Stimulated activated CD4-positive, alpha-beta T cell treated with anti-CD3 and anti-CD28 coated beads, Interleukin-12 subunit alpha, Interleukin-12 subunit beta, amount 100 ng/mL, for 24 hours (primary cell): ENCODE measurements around the gene EFEMP2.
"Not testable (repeated sequence)": the region's sequence is repeated elsewhere in the genome, so short reads cannot be mapped to it uniquely, and the experiment has no call there.

Experiments
- DNase-seq, 2 experiments: peaks; one replicate each; pipeline ENCODE4 v3.0.0-alpha.2; 2020; ENCODE audit warnings: low read depth in 2 of 2

EFEMP2 gene

GRCh38 chr11:65900125-65900898 is 27.7 kb upstream of the EFEMP2 start, which contains the start of gene FOSL1:
FOSL1 (minus strand) TSS chr11:65900388; CDS start chr11:65900339, 49 bp downstream.
- DNase-seq, result peak; percentile 83 to 93

DNA sequence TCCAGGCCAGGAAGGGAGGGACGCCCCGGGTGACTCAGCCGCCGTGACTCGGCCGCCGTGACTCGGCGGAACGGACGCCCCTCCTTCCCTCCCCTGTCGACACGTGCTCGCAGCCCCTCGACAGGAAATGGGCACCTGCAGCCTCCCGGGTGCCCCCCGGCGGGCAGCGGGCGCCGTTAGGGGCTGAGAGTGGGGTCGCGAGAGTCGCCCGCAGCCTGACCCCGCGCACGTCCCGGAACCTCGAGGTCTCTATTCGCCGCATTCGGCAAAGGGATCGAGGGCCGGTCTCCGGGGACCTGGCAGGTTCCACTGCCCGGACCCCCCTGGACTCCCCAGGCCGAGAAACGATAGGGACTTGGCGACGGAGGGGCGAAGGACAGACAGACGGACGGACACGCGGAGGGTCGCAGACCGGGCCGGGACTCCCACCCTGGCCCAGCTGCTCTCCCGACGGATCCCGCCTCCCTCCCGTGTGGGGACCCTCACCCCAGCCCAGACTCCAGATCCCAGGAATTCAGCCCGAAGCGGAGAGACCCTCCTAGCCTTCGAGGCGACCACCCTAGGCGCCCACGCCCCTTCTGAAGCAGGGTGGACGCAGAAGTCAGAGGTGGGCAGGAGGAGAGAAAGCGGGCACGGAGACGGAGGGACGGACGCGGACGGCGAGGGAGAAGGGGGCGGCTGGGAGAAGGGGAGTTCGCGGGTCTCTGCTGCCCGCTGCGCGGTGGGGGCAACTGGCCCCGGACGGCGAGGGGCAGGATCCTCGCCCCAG is 26.9 kb upstream of the EFEMP2 start:
- DNase-seq, result peak; percentile 63 to 71

GRCh38 chr11:65898656-65899355 is 26.2 kb upstream of the EFEMP2 start:
- DNase-seq, result no peak

DNA sequence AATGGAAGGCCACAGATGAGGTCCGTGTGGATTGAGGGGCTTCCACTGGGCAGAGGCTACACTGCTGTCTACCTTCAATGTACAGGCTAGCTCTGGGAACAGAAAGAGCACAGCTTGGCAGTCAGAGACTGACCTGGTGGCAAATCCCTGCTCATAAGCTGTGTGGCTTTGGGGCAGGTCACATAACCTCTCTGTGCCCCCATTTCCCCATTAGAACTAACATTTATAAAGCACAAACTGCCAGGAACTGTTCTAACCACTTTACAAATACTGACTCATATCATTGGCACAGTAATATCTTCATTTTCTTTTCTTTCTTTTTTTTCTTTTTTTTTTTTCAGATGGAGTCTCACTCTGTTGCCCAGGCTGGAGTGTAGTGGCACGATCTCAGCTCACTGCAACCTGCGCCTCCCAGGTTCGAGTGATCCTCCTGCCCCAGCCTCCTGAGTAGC is 24.4 kb upstream of the EFEMP2 start:
- DNase-seq, result no peak

GRCh38 chr11:65896034-65896999 is 23.7 kb upstream of the EFEMP2 start:
- DNase-seq, result no peak

DNA sequence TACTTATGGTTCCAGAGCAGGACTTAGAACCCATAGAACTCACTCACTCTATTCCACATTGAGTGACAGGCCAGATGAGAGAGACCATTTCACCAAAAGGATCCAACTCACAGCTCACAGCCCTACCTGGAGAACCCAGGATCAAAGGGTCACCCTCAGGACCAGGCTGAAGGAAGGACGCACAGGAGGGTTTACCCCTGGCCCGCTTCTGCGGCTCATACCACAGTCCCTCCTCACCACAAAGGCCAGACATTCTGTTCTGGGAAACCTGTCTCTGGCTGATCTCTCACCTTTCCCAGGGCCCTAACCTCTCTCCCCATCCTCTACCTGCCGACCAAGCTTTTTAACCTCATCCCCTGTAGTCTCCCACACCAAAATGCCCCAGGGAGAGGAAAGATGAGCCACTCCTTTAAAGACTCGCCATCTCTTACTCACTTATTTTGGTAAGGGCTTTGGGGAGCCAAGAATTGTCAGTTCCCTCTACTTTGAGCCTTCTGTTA is 22.9 kb upstream of the EFEMP2 start:
- no peak for DNase-seq

GRCh38 chr11:65894034-65894591 is 21.5 kb upstream of the EFEMP2 start:
- DNase-seq, result no peak

DNA sequence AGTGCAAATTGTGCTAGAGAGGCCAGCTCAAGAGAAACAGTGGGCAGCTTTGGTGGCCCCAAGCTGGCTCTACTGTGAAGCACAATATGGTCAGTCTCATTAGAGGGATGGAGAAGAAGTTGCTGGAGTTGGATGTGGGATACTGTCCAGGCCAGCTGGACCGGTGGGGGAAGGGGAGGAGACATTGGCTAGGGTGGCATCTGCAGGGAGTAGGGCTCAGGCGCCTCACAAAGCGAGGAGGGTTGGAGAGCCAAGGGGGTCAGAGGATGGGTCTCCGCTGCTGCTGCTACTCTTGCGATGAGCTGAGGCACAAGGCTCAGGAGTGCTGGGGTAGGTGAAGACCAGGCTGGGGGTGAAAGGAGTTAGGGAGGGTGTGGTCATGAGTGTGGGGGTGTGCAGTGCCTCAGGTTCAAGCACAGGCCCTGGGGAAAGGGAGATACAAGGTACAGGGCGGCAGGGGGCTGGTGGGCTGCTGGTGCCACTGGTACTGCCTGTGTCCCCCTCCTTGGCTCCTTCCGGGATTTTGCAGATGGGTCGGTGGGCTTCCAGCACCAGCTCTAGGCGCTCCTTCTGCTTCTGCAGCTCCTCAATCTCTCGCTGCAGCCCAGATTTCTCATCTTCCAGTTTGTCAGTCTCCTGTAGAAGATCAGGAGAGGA is 20.2 kb upstream of the EFEMP2 start:
- DNase-seq, result no peak

DNA sequence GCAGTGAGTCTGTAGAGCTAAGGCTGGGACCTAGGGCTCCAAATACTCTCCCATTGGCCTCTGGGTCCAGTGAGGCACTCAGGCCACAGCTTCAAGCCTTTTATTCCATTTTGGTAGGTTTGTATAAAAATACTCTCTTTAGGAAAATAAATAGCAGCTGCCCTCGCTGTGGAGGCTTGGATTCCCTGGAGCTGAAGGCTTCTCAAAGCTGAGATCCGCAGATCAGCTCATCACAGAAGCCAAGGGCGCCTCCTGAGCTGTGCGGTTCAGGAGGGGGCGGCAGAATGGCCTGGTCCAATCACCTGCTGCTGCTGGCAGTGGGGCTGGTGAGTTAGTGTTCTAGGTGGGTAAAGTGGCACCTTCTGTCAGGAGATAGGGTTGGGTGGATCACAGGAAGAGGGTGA is 19.5 kb upstream of the EFEMP2 start:
- not testable (repeated sequence) for DNase-seq

DNA sequence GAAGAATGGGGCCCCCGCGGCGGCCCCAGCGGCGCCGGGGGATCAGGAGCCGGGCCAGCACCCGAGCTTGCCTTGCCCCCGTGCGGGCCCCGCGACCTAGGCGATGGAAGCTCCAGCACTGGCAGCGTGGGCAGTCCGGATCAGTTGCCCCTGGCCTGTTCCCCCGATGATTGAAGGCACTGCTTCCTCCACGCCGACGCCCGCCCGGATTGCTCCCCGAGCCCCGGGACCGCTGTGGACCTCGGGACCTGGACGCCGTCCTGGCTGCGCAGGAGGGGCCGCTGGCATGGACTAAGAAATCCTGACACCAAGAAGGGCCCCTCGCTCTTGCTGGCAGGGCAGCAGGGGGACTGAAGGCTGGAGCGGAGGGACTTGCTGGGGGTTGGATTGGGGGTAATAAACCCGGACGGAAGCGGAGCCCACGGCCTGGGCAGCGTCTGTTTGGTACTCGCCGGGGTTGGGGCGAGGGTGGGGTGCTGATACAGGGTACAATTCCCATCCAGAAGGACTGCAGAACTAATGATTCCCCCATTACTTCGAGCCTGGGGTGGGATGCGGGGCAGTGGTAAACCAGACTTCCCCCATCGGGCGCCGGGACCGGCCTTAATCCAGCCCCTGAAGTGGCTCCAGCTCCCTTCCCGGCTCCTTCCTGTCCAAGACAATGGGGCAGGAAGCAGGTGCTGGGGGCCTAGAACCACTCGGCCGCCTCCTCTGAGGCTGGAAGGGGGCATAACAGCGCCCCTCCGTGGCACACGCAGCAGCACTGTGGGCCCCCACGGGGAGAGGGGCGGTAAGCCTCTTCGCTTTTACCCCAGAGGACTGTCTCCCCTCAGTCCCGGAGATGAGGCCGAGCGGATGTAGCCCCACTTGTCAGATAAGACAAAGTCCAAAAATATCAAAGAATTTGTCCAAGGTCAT is 18.9 kb upstream of the EFEMP2 start:
- peak in 1 of 2 experiments; percentile 42 for DNase-seq

DNA sequence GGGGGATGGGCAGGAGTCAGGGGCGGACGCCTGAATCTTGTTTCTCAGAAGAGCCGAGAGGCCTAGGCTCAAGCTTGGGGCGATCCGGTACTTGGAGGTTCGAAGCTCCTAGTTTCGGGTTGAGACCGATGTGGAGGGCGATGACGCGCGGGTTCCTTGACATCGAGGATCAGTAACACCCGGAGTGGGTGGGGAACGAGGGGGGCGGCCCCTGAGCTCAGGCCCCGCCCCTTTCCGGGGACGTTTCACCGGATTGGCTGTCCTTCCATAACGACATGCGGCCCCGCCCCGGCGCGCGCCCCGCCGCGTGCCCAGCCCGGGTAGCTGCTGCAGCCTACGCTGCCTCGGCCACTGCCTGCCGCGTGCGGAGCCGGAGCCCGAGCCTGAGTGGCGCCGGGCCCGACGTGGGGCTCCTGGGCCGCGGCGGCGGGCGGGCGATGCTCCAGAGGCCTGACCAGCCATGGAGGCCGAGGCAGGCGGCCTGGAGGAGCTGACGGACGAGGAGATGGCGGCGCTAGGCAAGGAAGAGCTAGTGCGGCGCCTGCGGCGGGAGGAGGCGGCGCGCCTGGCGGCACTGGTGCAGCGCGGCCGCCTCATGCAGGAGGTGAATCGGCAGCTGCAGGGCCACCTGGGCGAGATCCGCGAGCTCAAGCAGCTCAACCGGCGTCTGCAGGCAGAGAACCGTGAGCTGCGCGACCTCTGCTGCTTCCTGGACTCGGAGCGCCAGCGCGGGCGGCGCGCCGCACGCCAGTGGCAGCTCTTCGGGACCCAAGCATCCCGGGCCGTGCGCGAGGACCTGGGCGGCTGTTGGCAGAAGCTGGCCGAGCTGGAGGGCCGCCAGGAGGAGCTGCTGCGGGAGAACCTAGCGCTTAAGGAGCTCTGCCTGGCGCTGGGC is 18.0 kb upstream of the EFEMP2 start, which contains the start of gene CCDC85B:
Gene CCDC85B (plus strand): TSS at position 350 of the 895 bp plus-strand sequence. CDS start 111 bp downstream, at position 461.
- DNase-seq, result peak; percentile 98 to 99

DNA sequence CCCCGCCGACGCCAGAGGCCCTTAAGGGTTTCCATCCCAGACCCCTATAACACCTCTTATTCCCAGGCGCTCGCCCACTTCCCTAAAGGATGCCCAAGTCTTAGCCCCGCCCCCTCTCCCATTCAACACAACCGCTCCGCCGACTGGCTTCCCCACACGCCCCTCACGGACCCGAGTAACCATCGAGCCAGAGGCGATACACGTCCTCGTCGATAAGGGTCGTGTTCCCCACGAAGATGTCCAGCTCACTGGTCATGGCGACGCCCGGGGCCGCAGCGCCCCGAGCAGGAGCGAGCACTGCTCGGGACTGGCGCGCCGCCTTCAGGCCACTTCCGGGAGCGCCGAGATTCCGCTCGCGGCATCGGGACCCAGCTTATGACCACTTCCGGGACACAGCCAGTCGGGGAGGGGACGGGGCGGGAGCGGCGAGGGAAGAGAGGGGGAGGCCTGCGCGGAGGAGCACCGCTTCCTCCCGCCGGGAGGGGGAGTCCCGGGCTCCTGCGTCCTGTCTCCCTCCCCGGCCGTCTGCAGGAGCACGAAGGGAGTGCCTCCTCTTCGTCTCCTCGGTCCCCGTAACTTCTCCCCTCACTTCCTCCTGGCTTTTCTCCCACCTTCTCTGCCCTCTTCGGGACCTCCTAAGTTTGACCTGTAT is 15.7 kb upstream of the EFEMP2 start, which contains the start of gene FIBP:
Gene FIBP (minus strand): TSS at position 309 of the 652 bp plus-strand sequence. CDS start 53 bp downstream, at position 256.
- DNase-seq, result peak; percentile 90 to 96

- DNase-seq, result no peak
Measured at GRCh38 chr11:65887723-65888162, 15.1 kb upstream of the EFEMP2 start.

DNA sequence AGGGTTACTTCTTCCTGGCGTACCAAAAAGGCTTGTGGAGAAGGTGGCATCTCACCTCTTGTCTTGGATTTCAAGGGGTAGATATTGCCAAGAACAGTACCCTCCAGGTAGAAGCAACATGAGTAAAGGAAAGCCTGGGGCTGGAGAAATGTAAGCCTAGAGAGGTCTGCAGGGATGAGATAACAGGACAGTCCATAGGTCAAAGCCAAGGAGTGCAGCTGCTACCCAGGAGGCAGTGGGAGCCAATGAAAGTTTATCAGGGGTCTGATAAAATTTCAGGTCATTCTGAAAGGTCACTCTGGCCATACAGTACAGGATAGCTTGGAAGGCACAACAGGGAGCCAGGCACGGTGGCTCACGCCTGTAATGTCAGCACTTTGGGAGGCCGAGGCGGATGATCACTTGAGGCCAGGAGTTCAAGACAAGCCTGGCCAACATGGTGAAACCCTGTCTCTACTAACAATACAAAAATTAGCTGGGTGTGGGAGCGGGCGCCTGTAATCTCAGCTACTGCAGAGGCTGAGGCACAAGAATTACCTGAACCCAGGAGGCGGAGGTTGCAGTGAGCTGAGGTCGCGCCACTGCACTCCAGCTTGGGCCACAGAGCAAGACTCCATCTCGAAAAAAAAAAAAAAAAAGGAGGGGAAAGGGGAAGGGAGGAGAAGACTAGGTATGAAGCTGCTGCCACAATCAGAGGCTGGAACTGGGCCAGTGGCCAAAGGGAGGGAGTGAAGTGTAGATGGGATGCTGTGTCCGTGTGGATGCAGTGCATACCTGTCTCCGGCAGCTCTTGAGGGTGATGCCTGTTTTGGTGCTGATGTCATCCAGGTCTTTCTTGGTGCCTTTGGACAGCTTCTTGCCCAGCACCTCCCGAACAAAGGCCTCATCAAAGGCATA is 14.5 kb upstream of the EFEMP2 start:
- DNase-seq, result no peak

DNA sequence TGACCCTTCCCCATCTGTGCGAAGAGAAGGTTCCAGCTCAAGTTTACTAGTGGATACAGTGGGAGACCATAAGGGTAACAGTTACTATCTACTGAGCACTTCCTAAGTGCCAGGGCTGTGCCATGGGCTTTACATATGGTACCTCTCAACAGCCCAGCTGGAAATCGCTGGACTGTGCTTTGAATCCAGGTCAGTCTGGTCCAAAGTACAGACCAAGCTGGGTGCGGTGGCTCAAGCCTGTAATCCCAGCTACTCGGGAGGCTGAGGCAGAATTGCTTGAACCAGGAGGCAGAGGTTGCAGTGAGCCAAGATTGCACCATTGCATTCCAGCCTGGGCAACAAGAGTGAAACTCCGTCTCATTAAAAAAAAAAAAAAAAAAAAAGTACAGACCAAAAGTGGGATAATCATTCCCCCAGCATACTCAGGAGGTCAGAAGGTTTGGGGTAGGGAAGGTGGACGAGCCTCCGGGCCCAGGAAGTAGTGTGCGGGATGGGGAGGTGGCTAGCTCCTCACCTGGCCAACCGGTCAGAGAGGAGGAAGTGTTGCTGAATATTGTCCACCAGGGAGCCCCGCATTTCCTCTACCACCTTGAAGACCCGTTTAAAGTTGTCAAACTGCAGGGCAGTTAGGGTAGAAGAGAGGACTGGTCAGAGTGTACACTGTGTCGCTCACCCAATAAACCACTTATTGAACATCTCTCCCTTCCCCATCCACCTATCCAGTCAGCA is 13.4 kb upstream of the EFEMP2 start:
- no peak for DNase-seq
